Endothelial cell of umbilical vein (primary cell): Measurements from ENCODE around the gene INPP5A. TPM values are rescaled to one million over a fixed set of nuclear protein-coding genes. Genes with fewer than 3 reads are reported as not detected.

Experiments used
- BruUV-seq: library from RNA; stranded (reverse); fragments of 400-500 nt; replicated peaks from 2 replicates; lab custom pipeline; 2021; lab: Mats Ljungman, UMichigan
- CTCF ChIA-PET: fragments of 300-600, 350-600 bp; sonication (Branson Sonifier 250); formaldehyde crosslinking; loops from one replicate; lab custom pipeline; 2021; ENCODE audit warnings: antibody characterized with exemption, inconsistent platforms; lab: Charles Lee
- POLR2A ChIA-PET: fragments of 300-600, 350-600 bp; sonication (Branson Sonifier 250); formaldehyde crosslinking; loops from one replicate; lab custom pipeline; 2021; ENCODE audit warnings: antibody characterized with exemption, inconsistent platforms; lab: Charles Lee
- DNase-seq: peaks from one replicate; pipeline ENCODE4 v3.0.0-alpha.2; 2011; ENCODE audit warnings: low read depth, low spot score
- FAIRE-seq: peaks from 2 replicates; lab custom pipeline; 2011; peaks lifted over from hg19 to GRCh38; lab: Jason Lieb, UNC
- H2AFZ ChIP-seq: 2 replicates; pipeline ENCODE4 v1.6.0; 2012; ENCODE audit warnings: low read depth, low read length, control low read depth, inconsistent platforms
- H3K27ac ChIP-seq: 2 replicates; pipeline ENCODE4 v1.5.1; 2011; ENCODE audit warnings: low read depth, mild to moderate bottlenecking, control low read depth, low read length, moderate library complexity; ENCODE audit not compliant: insufficient read depth
- H3K27me3 ChIP-seq, 2 experiments: 2 replicates each; pipeline versions ENCODE4 v1.6.0 to v1.6.1; 2011; ENCODE audit warnings: low read length in 2 of 2, mixed read lengths in 1 of 2; ENCODE audit not compliant: control insufficient read depth in 2 of 2, insufficient read depth in 2 of 2
- H3K36me3 ChIP-seq, 2 experiments: 2 replicates in 1 of 2; 3 replicates in 1 of 2; pipeline ENCODE4 v1.5.1; 2011; ENCODE audit warnings: low read length in 2 of 2, mild to moderate bottlenecking in 1 of 2, moderate library complexity in 1 of 2; ENCODE audit not compliant: control insufficient read depth in 2 of 2, insufficient read depth in 2 of 2; ENCODE audit errors: extremely low read depth in 1 of 2
- H3K4me1 ChIP-seq: 3 replicates; pipeline ENCODE4 v1.5.1; 2011; ENCODE audit warnings: mild to moderate bottlenecking, low read length; ENCODE audit not compliant: control insufficient read depth, insufficient read depth; ENCODE audit errors: extremely low read depth
- H3K4me2 ChIP-seq: 2 replicates; pipeline ENCODE4 v1.6.1; 2011; ENCODE audit warnings: low read length, control low read depth, mixed read lengths; ENCODE audit not compliant: insufficient read depth
- H3K4me3 ChIP-seq, 3 experiments: fragments of 200-600 bp in 1 of 3; sonication (generic), shearing (Covaris generic) in 1 of 3; replicated peaks in 1 of 3; 2 replicates each; pipeline ENCODE4 v1.5.1; 2011 to 2016; ENCODE audit warnings: control low read depth in 3 of 3, low read length in 3 of 3, mild to moderate bottlenecking in 2 of 3, inconsistent platforms in 1 of 3, low read depth in 1 of 3, moderate library complexity in 1 of 3; ENCODE audit not compliant: insufficient read depth in 1 of 3
- H3K79me2 ChIP-seq: 2 replicates; pipeline ENCODE4 v1.6.0; 2012; ENCODE audit warnings: low read length, inconsistent platforms; ENCODE audit not compliant: control insufficient read depth, insufficient read depth
- H3K9ac ChIP-seq: replicated peaks from 2 replicates; pipeline ENCODE3; 2011; ENCODE audit warnings: low read length, control low read depth; ENCODE audit not compliant: insufficient read depth; ENCODE audit errors: extremely low read depth
- H3K9me1 ChIP-seq: replicated peaks from 3 replicates; pipeline ENCODE4 v1.6.0; 2011; ENCODE audit warnings: mild to moderate bottlenecking, low read length; ENCODE audit not compliant: control insufficient read depth, insufficient read depth; ENCODE audit errors: extremely low read depth
- H3K9me3 ChIP-seq: replicated peaks from 2 replicates; pipeline ENCODE4 v1.5.1; 2012; ENCODE audit warnings: low read length, inconsistent platforms; ENCODE audit not compliant: control insufficient read depth, insufficient read depth
- H4K20me1 ChIP-seq: replicated peaks from 2 replicates; pipeline ENCODE3; 2011; ENCODE audit warnings: mild to moderate bottlenecking, low read length; ENCODE audit not compliant: control insufficient read depth, insufficient read depth; ENCODE audit errors: extremely low read depth
- EZH2 ChIP-seq: IDR thresholded peaks from 2 replicates; pipeline ENCODE4 v1.6.1; 2012; ENCODE audit warnings: borderline replicate concordance, low read depth, mild to moderate bottlenecking, moderate library complexity, low read length, inconsistent platforms; ENCODE audit not compliant: severe bottlenecking
- FOS ChIP-seq: IDR thresholded peaks from 2 replicates; pipeline ENCODE4 v1.6.1; 2011; ENCODE audit warnings: mild to moderate bottlenecking, low read length, moderate library complexity, borderline replicate concordance; ENCODE audit not compliant: insufficient read depth
- GATA2 ChIP-seq: IDR thresholded peaks from 2 replicates; pipeline ENCODE4 v1.7.0; 2011; ENCODE audit warnings: low read depth, mild to moderate bottlenecking, moderate library complexity, mixed read lengths, low read length; ENCODE audit not compliant: insufficient read length, insufficient read depth
- JUN ChIP-seq: IDR thresholded peaks from 2 replicates; pipeline ENCODE4 v1.6.1; 2011; ENCODE audit warnings: borderline replicate concordance, low read depth; ENCODE audit not compliant: insufficient read length, insufficient read depth
- MYC ChIP-seq: IDR thresholded peaks from one replicate; pipeline ENCODE4 v1.6.1; 2011; ENCODE audit warnings: mild to moderate bottlenecking, low read depth, low read length
- POLR2A ChIP-seq: IDR thresholded peaks from 2 replicates; pipeline ENCODE4 v1.6.1; 2012; ENCODE audit warnings: low read depth, mild to moderate bottlenecking, control low read depth, low read length
- POLR2AphosphoS5 ChIP-seq: IDR thresholded peaks from 2 replicates; pipeline ENCODE4 v1.6.1; 2012; ENCODE audit warnings: low read depth, mild to moderate bottlenecking, control low read depth, low read length, moderate library complexity; ENCODE audit not compliant: insufficient read depth
- dilution Hi-C: fragments of 300-500 bp; cut with MboI; formaldehyde crosslinking; loops from one replicate; pipeline ENCODE4 v1.15.0; 2019; ENCODE audit warnings: low sequenced_read_pairs; ENCODE audit not compliant: extremely low pct_ligation_motif_present
- intact Hi-C: fragments of 100-400 bp; cut with micrococcal nuclease; formaldehyde crosslinking; loops from one replicate; pipeline ENCODE4 v1.10.0; 2022
- polyA plus RNA-seq, 4 experiments: library from polyadenylated mRNA; depleted of rRNA in 3 of 4; stranded (reverse) in 3 of 4; unstranded in 1 of 4; fragments of >200 nt; gene quantifications; 2 replicates each; pipeline versions ENCODE4 v1.2.1 to v1.2.3, GENCODE V29; 2011 to 2012; ENCODE audit warnings: missing spikeins in 1 of 4
- total RNA-seq: library from RNA; stranded (reverse); gene quantifications from 2 replicates; pipeline ENCODE4 v1.2.3, GENCODE V29; 2021
- TF ChIP-seq, protein P1 (sequence below): IDR thresholded peaks from 2 replicates; pipeline ENCODE4 v1.6.1; 2011; ENCODE audit not compliant: insufficient read depth, insufficient read length
- TF ChIP-seq, protein P2 (sequence below), 2 donors: IDR thresholded peaks; 1 replicate in 1 of 2; 2 replicates in 1 of 2; pipeline ENCODE4 v1.5.1; 2011; ENCODE audit warnings: low read length in 2 of 2, mild to moderate bottlenecking in 2 of 2, moderate library complexity in 2 of 2, control low read depth in 1 of 2, inconsistent platforms in 1 of 2, low read depth in 1 of 2; ENCODE audit not compliant: insufficient read depth in 1 of 2; ENCODE audit errors: extremely low read depth in 1 of 2

Gene INPP5A
- total and polyA plus RNA-seq, 2 donors (not counting 3 experiments of a cell fraction or from before 2014, with no cell fraction given), result 22.9 to 33.2 TPM

DNA sequence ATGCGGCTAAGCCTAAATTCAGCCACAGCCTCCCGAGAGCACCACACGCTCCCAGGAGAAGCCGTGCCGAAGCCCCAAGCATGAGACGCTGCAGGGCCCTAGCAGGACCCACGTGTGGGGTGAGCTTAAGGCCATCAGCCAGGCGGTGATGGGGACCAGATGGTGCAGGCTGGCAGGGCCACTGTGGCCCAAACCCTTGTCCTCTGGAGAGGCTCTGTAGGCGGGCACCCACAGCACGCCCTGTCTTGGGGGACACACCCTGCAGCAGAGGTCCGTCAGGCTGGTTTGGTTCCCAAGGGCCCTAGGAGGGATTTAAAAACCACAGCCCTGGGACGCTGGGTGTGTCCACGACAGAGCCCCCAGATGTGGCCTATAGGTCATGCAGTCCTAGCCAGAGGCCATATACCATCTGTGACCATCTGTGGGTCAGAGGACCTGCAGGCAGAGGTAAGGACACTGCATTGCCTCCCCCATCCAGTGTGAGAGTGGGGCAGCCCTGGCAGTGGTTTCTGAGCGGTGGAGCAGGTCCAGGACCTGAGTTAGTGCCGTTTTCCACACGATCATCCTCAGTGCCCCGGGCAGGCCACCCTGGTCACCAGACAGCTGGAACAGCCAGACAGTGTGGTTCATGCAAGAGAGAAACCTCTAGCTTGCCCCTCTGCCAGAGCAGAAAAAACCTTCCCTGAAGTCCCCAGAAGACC, 39.6 kb upstream of the INPP5A start:
- Histone ChIP-seq H3K9ac (no peak overlapping the region), H4K20me1 (no peaks in the 10 kb centered on the region), H2AFZ (no peak overlapping the region), H3K9me3 (no peaks in the 10 kb centered on the region), H3K4me1 (no peaks in the 10 kb centered on the region), H3K9me1 (no peaks in the 10 kb centered on the region), H3K4me3 (no peak overlapping the region), H3K79me2 (no peaks in the 10 kb centered on the region), H3K36me3 (no peaks in the 10 kb centered on the region), H3K27ac (no peak overlapping the region), H3K27me3 (peaks cover 0 to 2% of the 10 kb centered on the region in 2 experiments), H3K4me2 (no peak overlapping the region)
- no peak for TF ChIP-seq JUN
- TF ChIP-seq EZH2, result no peak
- TF ChIP-seq POLR2A, result no peak
- TF ChIP-seq, protein P1, sequence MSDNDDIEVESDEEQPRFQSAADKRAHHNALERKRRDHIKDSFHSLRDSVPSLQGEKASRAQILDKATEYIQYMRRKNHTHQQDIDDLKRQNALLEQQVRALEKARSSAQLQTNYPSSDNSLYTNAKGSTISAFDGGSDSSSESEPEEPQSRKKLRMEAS, result no peak
- no peak for TF ChIP-seq POLR2AphosphoS5
- TF ChIP-seq, protein P2, sequence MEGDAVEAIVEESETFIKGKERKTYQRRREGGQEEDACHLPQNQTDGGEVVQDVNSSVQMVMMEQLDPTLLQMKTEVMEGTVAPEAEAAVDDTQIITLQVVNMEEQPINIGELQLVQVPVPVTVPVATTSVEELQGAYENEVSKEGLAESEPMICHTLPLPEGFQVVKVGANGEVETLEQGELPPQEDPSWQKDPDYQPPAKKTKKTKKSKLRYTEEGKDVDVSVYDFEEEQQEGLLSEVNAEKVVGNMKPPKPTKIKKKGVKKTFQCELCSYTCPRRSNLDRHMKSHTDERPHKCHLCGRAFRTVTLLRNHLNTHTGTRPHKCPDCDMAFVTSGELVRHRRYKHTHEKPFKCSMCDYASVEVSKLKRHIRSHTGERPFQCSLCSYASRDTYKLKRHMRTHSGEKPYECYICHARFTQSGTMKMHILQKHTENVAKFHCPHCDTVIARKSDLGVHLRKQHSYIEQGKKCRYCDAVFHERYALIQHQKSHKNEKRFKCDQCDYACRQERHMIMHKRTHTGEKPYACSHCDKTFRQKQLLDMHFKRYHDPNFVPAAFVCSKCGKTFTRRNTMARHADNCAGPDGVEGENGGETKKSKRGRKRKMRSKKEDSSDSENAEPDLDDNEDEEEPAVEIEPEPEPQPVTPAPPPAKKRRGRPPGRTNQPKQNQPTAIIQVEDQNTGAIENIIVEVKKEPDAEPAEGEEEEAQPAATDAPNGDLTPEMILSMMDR (IDR thresholded peaks at IDR 0.05; ENCODE audit: extremely low read depth in 1 of 2, insufficient read depth in 1 of 2, low read depth in 1 of 2, low read length in 2 of 2), result no peak
- no peak for TF ChIP-seq FOS
- TF ChIP-seq GATA2, result no peak
- no peak for TF ChIP-seq MYC
- dilution Hi-C loops (no loop called here), intact Hi-C loops (no loop called here)
- FAIRE-seq (no peak), DNase-seq (no peak)
- ChIA-PET CTCF (no interaction called here), POLR2A (no interaction called here)
- no TSS peak for BruUV-seq
